Natural killer cell (primary cell): ENCODE data around the gene BICRA. TPM values are rescaled to one million over a fixed set of nuclear protein-coding genes. Genes with fewer than 3 reads are reported as not detected.

Source experiments
- ATAC-seq, 3 donors: fragments of 150-1000 bp in 2 of 3; fragments of 200-7000 bp in 1 of 3; cut with Tn5 transposase; 1 replicate in 1 of 3; 2 replicates in 2 of 3; pipeline ENCODE4 v1.10.0; 2021; ENCODE audit warnings: mild to moderate bottlenecking in 2 of 3, moderate library complexity in 2 of 3
- DNase-seq, 2 donors: peaks; one replicate each; pipeline versions ENCODE4 v3.0.0 to v3.0.0-alpha.2; 2013 to 2021; ENCODE audit warnings: mixed read lengths in 1 of 2
- H3K27ac ChIP-seq: one replicate; pipeline ENCODE4 v1.5.1; 2013; ENCODE audit warnings: mild to moderate bottlenecking, low read length
- H3K27me3 ChIP-seq: one replicate; pipeline ENCODE4 v1.6.1; 2013; ENCODE audit warnings: low read length; ENCODE audit not compliant: control insufficient read depth, insufficient read depth
- H3K36me3 ChIP-seq: one replicate; pipeline ENCODE4 v1.6.1; 2013; ENCODE audit warnings: low read length; ENCODE audit not compliant: control insufficient read depth, insufficient read depth
- H3K4me1 ChIP-seq: one replicate; pipeline ENCODE4 v1.6.1; 2013; ENCODE audit warnings: low read length; ENCODE audit not compliant: control insufficient read depth, insufficient read depth
- H3K4me3 ChIP-seq: one replicate; pipeline ENCODE4 v1.5.1; 2013; ENCODE audit warnings: low read length
- H3K9me3 ChIP-seq: one replicate; pipeline ENCODE4 v1.6.1; 2013; ENCODE audit warnings: low read length; ENCODE audit not compliant: control insufficient read depth, insufficient read depth
- H3K27ac Mint-ChIP-seq, 2 donors: one replicate each; pipeline ENCODE4 v1.8.0; 2022; ENCODE audit warnings: mild to moderate bottlenecking in 2 of 2, mixed read lengths in 2 of 2, moderate library complexity in 1 of 2
- H3K27me3 Mint-ChIP-seq, 2 donors: one replicate each; pipeline ENCODE4 v1.8.0; 2022; ENCODE audit warnings: low read depth in 2 of 2, mixed read lengths in 2 of 2
- H3K36me3 Mint-ChIP-seq: one replicate; pipeline ENCODE4 v1.8.0; 2022; ENCODE audit warnings: mixed read lengths
- H3K4me1 Mint-ChIP-seq, 2 donors: one replicate each; pipeline ENCODE4 v1.8.0; 2022; ENCODE audit warnings: mixed read lengths in 2 of 2
- H3K4me3 Mint-ChIP-seq: one replicate; pipeline ENCODE4 v1.8.0; 2022; ENCODE audit warnings: mild to moderate bottlenecking, moderate library complexity, mixed read lengths
- H3K9me3 Mint-ChIP-seq, 2 donors: one replicate each; pipeline ENCODE4 v1.8.0; 2022; ENCODE audit warnings: mixed read lengths in 2 of 2
- CTCF ChIP-seq: fragments of 200-600 bp; IDR thresholded peaks from one replicate; pipeline ENCODE4 v1.8.0; 2022; ENCODE audit warnings: antibody characterized with exemption
- WGBS: methylation state at CpG from one replicate; pipeline ENCODE4 v1.1.7; 2013; ENCODE audit warnings: missing lambda C conversion rate; ENCODE audit not compliant: insufficient coverage; 5-methylcytosine and 5-hydroxymethylcytosine counted together
- intact Hi-C: fragments of 100-400 bp; cut with micrococcal nuclease; formaldehyde crosslinking; loops from one replicate; pipeline ENCODE4 v1.14.2; 2022
- total RNA-seq, 4 donors: library from RNA; stranded (reverse); fragments of 120-200 nt in 1 of 4; gene quantifications; one replicate each; pipeline versions ENCODE4 v1.2.3 to v1.2.4, GENCODE V29; 2013 to 2022

The BICRA gene
- total RNA-seq, 3 donors from 2014 or later (not counting 1 experiment from before 2014, with no cell fraction given) = 31.9 to 37.4 (median 34.1) TPM

DNA sequence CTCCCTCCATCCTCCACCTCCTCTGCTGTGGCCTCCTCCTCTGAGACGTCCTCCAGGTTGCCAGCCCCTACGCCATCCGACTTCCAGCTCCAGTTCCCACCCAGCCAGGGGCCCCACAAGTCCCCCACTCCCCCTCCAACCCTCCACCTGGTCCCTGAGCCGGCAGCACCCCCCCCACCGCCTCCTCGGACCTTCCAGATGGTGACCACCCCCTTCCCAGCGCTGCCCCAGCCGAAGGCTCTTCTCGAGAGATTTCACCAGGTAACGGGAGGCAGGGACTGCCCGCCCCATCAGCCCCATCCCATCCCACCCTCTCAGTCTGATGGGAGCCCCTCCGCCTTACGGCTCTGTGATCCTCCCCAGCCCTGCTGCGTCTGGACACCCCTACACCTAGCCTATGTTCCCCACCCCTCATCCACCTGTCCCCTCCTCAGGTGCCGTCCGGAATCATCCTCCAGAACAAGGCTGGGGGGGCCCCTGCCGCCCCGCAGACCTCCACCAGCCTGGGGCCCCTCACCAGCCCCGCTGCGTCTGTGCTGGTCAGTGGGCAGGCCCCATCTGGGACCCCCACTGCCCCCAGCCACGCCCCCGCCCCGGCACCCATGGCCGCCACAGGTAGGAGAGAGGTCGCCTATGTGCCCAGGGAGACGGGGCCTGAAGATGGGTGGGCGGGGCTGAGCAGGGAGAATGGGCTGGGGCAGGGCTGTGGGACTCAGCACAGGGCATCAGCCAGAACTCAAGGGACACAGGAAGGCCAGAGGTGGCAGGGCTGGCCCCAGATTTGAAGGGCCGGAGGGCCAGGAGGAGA, 85.7 kb downstream of the BICRA start:
- Histone ChIP-seq H3K4me1 (no peaks in the 10 kb centered on the region), H3K4me3 (no peak overlapping the region), H3K9me3 (no peaks in the 10 kb centered on the region), H3K27me3 (no peaks in the 10 kb centered on the region), H3K36me3 (peaks cover 26% of the 10 kb centered on the region), H3K27ac (no peak overlapping the region)
- H3K27ac Mint-ChIP-seq = no peak overlapping the region
- no peaks in the 10 kb centered on the region for H3K9me3 Mint-ChIP-seq
- DNase-seq (no peak), ATAC-seq (no peak)
- TF ChIP-seq CTCF = no peak
- no peaks in the 10 kb centered on the region for H3K27me3 Mint-ChIP-seq
- H3K4me1 Mint-ChIP-seq = peaks cover 0 to 6% of the 10 kb centered on the region in 2 donors
- no peak overlapping the region for H3K4me3 Mint-ChIP-seq
- intact Hi-C loops = loop anchor here (5.0 to 10.0 kb wide), 2 partner anchors 150 to 397 kb away; no protein-coding TSS in a partner anchor
- WGBS = 96% methylated on average over 28 of the region's 28 CpGs
- H3K36me3 Mint-ChIP-seq = no peaks in the 10 kb centered on the region

- no peaks in the 10 kb centered on the region for H3K27me3 ChIP-seq
- Mint-ChIP-seq H3K4me1 (peaks cover 0 to 6% of the 10 kb centered on the region in 2 donors), H3K27ac (peak overlapping the region in 1 of 2 donors; percentile 48), H3K4me3 (no peak overlapping the region), H3K36me3 (no peaks in the 10 kb centered on the region), H3K27me3 (no peaks in the 10 kb centered on the region), H3K9me3 (no peaks in the 10 kb centered on the region)
- H3K27ac ChIP-seq = no peak overlapping the region
- no peak for ATAC-seq
- TF ChIP-seq CTCF = no peak
- no peaks in the 10 kb centered on the region for H3K4me1 ChIP-seq
- H3K9me3 ChIP-seq = no peaks in the 10 kb centered on the region
- H3K36me3 ChIP-seq = peaks cover 33% of the 10 kb centered on the region
- 94% methylated on average over 26 of the region's 26 CpGs for WGBS
- no peak for DNase-seq
- intact Hi-C loops = loop anchor here (5.0 to 10.0 kb wide), 2 partner anchors 151 to 398 kb away; no protein-coding TSS in a partner anchor
- no peak overlapping the region for H3K4me3 ChIP-seq
Observed at GRCh38 chr19:47695533-47696262, 86.8 kb downstream of the BICRA start.

DNA sequence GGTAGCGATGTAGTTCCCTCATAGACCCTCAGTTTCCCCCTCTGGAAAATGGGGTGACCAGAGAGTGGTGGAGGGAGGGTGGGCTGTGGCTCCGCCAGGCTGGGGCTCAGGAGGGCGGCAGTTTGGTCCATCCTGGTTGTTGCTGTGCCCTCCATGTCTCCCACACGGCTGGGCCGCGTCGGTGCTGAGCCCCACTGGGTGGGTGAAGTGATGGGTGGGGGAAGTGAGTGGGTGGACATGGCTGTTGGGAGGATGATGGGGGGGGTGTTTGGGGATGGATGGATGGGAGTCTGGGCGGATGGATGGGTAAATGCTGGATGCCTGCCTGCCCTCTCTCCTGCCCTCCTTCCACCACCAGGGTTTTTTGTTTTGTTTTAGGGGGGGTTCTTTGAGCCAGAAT, 87.7 kb downstream of the BICRA start:
- ATAC-seq (no peak), DNase-seq (no peak)
- Histone ChIP-seq H3K27ac (no peak overlapping the region), H3K9me3 (no peaks in the 10 kb centered on the region), H3K27me3 (no peaks in the 10 kb centered on the region), H3K4me3 (no peak overlapping the region), H3K36me3 (peaks cover 35% of the 10 kb centered on the region), H3K4me1 (no peaks in the 10 kb centered on the region)
- intact Hi-C loops = loop anchor here (5.0 to 10.0 kb wide), 2 partner anchors 152 to 399 kb away; no protein-coding TSS in a partner anchor
- H3K4me3 Mint-ChIP-seq = no peak overlapping the region
- 98% methylated on average over 7 of the region's 8 CpGs for WGBS
- no peak overlapping the region for H3K27ac Mint-ChIP-seq
- no peak for TF ChIP-seq CTCF
- no peaks in the 10 kb centered on the region for H3K9me3 Mint-ChIP-seq
- H3K4me1 Mint-ChIP-seq = peaks cover 0 to 6% of the 10 kb centered on the region in 2 donors
- no peaks in the 10 kb centered on the region for H3K27me3 Mint-ChIP-seq
- H3K36me3 Mint-ChIP-seq = no peaks in the 10 kb centered on the region
